ENCODE data around the gene WDR62. TPM values are rescaled to one million over a fixed set of nuclear protein-coding genes. Genes with fewer than 3 reads are reported as not detected.

Gene WDR62
- total RNA-seq, 1 donor from 2014 or later, result 4.5 TPM

- DNase-seq (ENCODE audit: low read depth, low spot score), result peak; percentile 79
Measured at GRCh38 chr19:36139473-36140303, 85.0 kb downstream of the WDR62 start, which contains the start of gene CAPNS1. Gene CAPNS1 (plus strand): TSS chr19:36140066. CDS start chr19:36141012, 946 bp downstream.

- DNase-seq (ENCODE audit: low read depth, low spot score), result no peak
Measured at GRCh38 chr19:36140304-36141038, 85.8 kb downstream of the WDR62 start.

- peak; percentile 64 for DNase-seq (ENCODE audit: low read depth, low spot score)
Measured at GRCh38 chr19:36141039-36141927, 86.6 kb downstream of the WDR62 start.

- DNase-seq (ENCODE audit: low read depth, low spot score), result no peak
Measured at GRCh38 chr19:36142046-36142445, 87.3 kb downstream of the WDR62 start.

GRCh38 chr19:36142496-36142895 is 87.8 kb downstream of the WDR62 start:
- DNase-seq (ENCODE audit: low read depth, low spot score), result no peak

GRCh38 chr19:36144624-36145023 is 89.9 kb downstream of the WDR62 start:
- no peak for DNase-seq (ENCODE audit: low read depth, low spot score)

- no peak for DNase-seq (ENCODE audit: low read depth, low spot score)
Measured at GRCh38 chr19:36149673-36150406, 95.1 kb downstream of the WDR62 start.

GRCh38 chr19:36150586-36150985 is 95.9 kb downstream of the WDR62 start:
- no peak for DNase-seq (ENCODE audit: low read depth, low spot score)

GRCh38 chr19:36151144-36152018 is 96.7 kb downstream of the WDR62 start:
- DNase-seq (ENCODE audit: low read depth, low spot score), result no peak

- DNase-seq (ENCODE audit: low read depth, low spot score), result no peak
Measured at GRCh38 chr19:36152019-36152351, 97.3 kb downstream of the WDR62 start.

GRCh38 chr19:36152352-36153091 is 97.8 kb downstream of the WDR62 start, which contains the start of gene COX7A1:
Gene COX7A1 (minus strand): TSS chr19:36152447. CDS start chr19:36152407, 40 bp downstream.
- DNase-seq (ENCODE audit: low read depth, low spot score), result no peak

- no peak for DNase-seq (ENCODE audit: low read depth, low spot score)
Measured at GRCh38 chr19:36153126-36153525, 98.4 kb downstream of the WDR62 start.

Other genes starting within 250 kb of the WDR62 start
- not detected in 2 replicates for gene PRODH2, start 242.1 kb upstream of the WDR62 start, total RNA-seq
- not detected in 2 replicates for gene NPHS1, start 202.4 kb upstream of the WDR62 start, total RNA-seq
- 0.04 TPM in 1 of 2 replicates, not detected in the other for gene KIRREL2, start 198.0 kb upstream of the WDR62 start, total RNA-seq
- 2.4 and 4.0 TPM in 2 replicates for gene APLP1, start 186.3 kb upstream of the WDR62 start, total RNA-seq
- 2.0 and 3.4 TPM in 2 replicates for gene NFKBID, start 154.4 kb upstream of the WDR62 start, total RNA-seq
- not detected in 2 replicates for gene HCST, start 152.4 kb upstream of the WDR62 start, total RNA-seq
- not detected in 2 replicates for gene TYROBP, start 146.6 kb upstream of the WDR62 start, total RNA-seq
- 2.6 and 3.0 TPM in 2 replicates for gene LRFN3, start 118.5 kb upstream of the WDR62 start, total RNA-seq
- gene SDHAF1, start 59.7 kb upstream of the WDR62 start, total RNA-seq, result 7.4 and 11.3 TPM in 2 replicates
- gene SYNE4, start 46.1 kb upstream of the WDR62 start, total RNA-seq, result under 0.01 and 0.07 TPM in 2 replicates
- 8.6 and 10.3 TPM in 2 replicates for gene ALKBH6, start 40.7 kb upstream of the WDR62 start, total RNA-seq
- 2.3 and 2.6 TPM in 2 replicates for gene CLIP3, start 22.0 kb upstream of the WDR62 start, total RNA-seq
- 0.92 and 1.0 TPM in 2 replicates for gene THAP8, start 612 bp upstream of the WDR62 start, total RNA-seq
- not detected in 2 replicates for gene OVOL3, start 56.2 kb downstream of the WDR62 start, total RNA-seq
- 109 and 122 TPM in 2 replicates for gene POLR2I, start 60.0 kb downstream of the WDR62 start, total RNA-seq
- gene TBCB, start 60.6 kb downstream of the WDR62 start, total RNA-seq, result 196 and 223 TPM in 2 replicates
- gene CAPNS1, start 85.2 kb downstream of the WDR62 start, total RNA-seq, result 308 and 425 TPM in 2 replicates
- 6.6 and 10.8 TPM in 2 replicates for gene COX7A1, start 97.5 kb downstream of the WDR62 start, total RNA-seq
- 3.9 and 6.6 TPM in 2 replicates for gene ZNF565, start 159.8 kb downstream of the WDR62 start, total RNA-seq
- gene ZNF146, start 160.2 kb downstream of the WDR62 start, total RNA-seq, result 99.3 and 102 TPM in 2 replicates